BE2C (cell line): ENCODE results near the gene KRT72.

Experiments
- DNase-seq: peaks from one replicate; pipeline ENCODE4 v3.0.0-alpha.2; 2020
- H3K27me3 ChIP-seq: fragments of 250-450 bp; sonication (Bioruptor Pico); 2 replicates; pipeline ENCODE4 v1.5.1; 2020; ENCODE audit warnings: mild to moderate bottlenecking
- H3K36me3 ChIP-seq: fragments of 250-450 bp; sonication (Bioruptor Pico); 2 replicates; pipeline ENCODE4 v1.5.1; 2020; ENCODE audit warnings: mild to moderate bottlenecking
- H3K4me1 ChIP-seq: fragments of 250-450 bp; sonication (Bioruptor Pico); 2 replicates; pipeline ENCODE4 v1.5.1; 2020
- H3K4me3 ChIP-seq: 2 replicates; pipeline ENCODE4 v1.5.1; 2011; ENCODE audit warnings: low read depth, low read length
- H3K9me3 ChIP-seq: fragments of 250-450 bp; sonication (Bioruptor Pico); 2 replicates; pipeline ENCODE4 v1.5.1; 2020
- TF ChIP-seq, protein P1 (sequence below): IDR thresholded peaks from 2 replicates; pipeline ENCODE4 v1.5.1; 2012; ENCODE audit warnings: mild to moderate bottlenecking, low read depth, low read length

The KRT72 gene

DNA sequence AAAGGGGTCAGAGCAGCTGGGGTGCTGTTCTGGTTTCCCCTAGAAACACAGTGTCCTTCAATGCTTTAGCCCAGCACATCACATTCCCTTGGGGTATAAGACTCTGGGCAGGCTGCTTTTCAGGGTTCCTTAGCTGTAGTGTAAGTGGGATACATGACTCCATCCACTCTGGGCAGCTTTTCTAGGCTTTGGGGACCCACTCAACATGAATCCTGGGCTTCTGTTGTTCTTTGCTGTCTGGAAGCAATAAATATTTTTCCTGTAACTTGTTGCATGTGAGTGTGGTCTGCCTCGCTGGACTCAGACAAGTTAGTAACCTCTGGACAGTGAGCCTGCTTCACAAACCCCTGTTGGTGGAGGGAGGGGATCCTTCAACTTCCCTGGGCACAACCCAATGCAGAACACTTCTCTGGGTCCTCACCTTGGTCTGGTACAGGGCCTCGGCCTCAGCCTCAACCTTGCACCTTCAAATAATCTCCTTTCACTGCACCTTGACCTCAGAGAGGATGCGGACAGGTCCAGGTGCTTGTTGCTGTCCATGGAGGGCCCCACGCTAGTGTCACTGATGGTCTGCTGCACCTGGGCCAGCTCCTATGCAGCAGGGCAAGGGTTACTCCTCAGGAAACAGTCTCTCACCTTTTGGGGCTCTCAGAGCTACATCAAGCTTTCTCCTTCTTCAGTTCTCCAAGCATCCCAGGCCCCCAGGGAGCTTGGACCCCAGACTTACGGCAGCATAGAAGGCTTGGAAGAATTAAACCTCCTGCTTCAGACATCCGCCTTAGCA is 30.6 kb upstream of the KRT72 start:
- Histone ChIP-seq H3K27me3 (peaks cover 16% of the 10 kb centered on the region), H3K4me3 (no peak overlapping the region), H3K4me1 (no peaks in the 10 kb centered on the region), H3K36me3 (no peaks in the 10 kb centered on the region), H3K9me3 (no peaks in the 10 kb centered on the region)
- TF ChIP-seq, protein P1, sequence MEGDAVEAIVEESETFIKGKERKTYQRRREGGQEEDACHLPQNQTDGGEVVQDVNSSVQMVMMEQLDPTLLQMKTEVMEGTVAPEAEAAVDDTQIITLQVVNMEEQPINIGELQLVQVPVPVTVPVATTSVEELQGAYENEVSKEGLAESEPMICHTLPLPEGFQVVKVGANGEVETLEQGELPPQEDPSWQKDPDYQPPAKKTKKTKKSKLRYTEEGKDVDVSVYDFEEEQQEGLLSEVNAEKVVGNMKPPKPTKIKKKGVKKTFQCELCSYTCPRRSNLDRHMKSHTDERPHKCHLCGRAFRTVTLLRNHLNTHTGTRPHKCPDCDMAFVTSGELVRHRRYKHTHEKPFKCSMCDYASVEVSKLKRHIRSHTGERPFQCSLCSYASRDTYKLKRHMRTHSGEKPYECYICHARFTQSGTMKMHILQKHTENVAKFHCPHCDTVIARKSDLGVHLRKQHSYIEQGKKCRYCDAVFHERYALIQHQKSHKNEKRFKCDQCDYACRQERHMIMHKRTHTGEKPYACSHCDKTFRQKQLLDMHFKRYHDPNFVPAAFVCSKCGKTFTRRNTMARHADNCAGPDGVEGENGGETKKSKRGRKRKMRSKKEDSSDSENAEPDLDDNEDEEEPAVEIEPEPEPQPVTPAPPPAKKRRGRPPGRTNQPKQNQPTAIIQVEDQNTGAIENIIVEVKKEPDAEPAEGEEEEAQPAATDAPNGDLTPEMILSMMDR = no peak
- no peak for DNase-seq

DNA sequence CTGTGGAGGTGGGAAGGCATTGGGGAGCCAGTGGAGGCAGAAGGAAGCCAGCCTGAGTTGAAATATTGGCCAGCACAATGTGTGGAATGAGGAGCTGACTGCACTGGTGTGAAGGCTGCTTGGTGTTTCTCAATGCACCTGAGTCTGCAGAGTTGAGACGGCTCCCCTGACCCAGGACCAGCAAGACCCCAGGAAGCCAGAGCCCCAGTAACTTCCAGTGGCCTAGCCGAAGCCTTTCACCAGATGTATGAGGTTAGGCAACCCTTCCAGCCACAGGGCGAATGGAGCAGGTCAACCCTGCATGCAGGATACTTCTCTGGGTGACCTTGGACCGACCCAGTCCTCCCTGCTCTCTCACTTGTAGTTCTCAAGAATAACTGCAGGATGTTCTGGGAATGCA is 30.0 kb upstream of the KRT72 start:
- H3K4me3 ChIP-seq = no peak overlapping the region
- TF ChIP-seq, protein P1 = no peak
- peaks cover 16% of the 10 kb centered on the region for H3K27me3 ChIP-seq
- no peaks in the 10 kb centered on the region for H3K9me3 ChIP-seq
- H3K4me1 ChIP-seq = no peaks in the 10 kb centered on the region
- DNase-seq = no peak
- no peaks in the 10 kb centered on the region for H3K36me3 ChIP-seq

DNA sequence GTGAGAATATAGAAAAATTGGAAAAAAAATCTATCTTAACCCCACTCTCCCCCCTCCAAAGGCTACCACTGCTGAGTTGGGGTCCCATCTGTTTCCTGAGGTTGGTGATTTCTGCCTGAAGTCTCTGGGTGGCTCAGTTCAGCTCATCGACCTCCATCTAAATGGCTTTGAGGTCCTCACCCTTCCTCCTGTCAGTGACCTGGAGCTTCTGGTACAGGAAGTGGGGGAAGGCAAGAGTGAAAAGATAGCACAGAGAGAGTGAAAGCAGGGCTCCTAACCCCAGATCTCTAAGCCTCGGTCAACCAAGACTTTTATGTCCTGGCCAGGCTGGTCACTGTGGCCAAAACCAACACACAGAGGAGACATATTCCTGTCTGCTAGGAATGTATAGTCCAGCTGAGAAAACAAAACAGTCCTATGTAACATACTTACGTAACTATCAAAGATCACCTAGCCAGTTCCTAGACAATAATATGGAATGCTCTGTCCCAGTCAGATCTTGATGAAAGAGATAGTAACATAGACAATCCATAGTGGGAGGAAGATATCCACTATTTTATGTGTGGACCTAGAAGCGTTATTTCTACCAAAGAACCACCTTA is 29.4 kb upstream of the KRT72 start:
- no peak for DNase-seq
- Histone ChIP-seq H3K27me3 (peaks cover 16% of the 10 kb centered on the region), H3K4me1 (no peaks in the 10 kb centered on the region), H3K4me3 (no peak overlapping the region), H3K36me3 (no peaks in the 10 kb centered on the region), H3K9me3 (no peaks in the 10 kb centered on the region)
- TF ChIP-seq, protein P1 = no peak

DNA sequence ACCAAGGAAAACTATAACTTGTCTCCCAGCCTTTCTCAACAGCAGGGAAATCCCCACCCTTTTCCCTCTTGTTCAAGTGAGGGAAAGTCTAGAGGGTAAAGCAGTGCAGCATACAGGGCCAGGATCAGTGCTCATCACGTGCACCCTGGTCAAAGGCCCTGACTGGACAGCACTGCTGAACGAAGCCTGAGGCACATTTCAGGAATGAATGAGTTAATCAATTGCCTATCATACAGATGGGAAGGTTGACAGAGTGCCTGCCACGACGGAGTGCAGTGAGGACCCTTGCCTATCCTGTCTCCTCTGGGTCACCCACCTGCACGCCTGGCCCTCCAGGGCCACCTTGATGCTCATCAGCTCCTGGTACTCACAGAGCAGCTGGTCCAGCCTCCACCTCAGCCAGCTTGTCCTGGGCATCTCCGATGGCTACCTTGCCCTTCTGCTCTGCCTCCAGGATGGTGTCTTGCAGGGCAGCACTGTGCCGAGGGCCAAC is 28.8 kb upstream of the KRT72 start:
- no peaks in the 10 kb centered on the region for H3K9me3 ChIP-seq
- no peaks in the 10 kb centered on the region for H3K36me3 ChIP-seq
- no peak overlapping the region for H3K4me3 ChIP-seq
- no peaks in the 10 kb centered on the region for H3K4me1 ChIP-seq
- TF ChIP-seq, protein P1 = no peak
- no peak for DNase-seq
- peaks cover 16% of the 10 kb centered on the region for H3K27me3 ChIP-seq

DNA sequence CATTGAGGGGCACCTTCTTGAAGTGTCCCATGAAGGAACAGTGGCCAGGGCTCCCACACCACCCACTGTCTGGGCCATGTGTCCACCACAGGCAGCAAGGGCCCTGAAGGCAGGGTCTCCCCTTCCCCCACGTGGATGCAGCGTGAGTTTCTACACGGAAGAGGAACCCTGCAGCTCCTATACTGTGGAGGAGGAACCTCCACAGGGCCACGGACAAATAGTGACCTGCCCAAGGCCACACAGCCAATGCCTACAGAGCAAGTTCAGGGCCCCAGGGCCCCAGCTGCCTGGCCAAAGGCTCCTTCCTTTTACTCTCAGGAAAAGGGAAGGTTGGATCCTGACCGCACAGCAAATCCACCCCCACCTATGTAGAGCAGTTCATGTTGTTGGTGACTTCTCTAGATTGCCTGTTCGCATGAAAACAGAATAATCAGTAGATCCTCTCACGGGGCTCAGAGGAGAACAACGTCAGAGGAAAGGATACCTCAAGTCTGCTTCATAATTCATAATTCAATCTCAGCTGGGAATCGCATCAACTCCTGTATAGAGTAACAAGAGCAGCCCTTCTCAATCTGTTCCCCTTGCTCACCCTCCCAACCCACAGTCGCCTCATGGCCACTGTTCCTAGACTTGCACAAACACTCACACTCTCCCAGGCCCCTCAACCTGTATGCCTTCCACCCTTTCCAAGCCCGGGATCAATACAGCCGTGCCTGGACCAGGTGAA is 28.2 kb upstream of the KRT72 start:
- Histone ChIP-seq H3K4me3 (no peak overlapping the region), H3K36me3 (no peaks in the 10 kb centered on the region), H3K4me1 (no peaks in the 10 kb centered on the region), H3K9me3 (no peaks in the 10 kb centered on the region), H3K27me3 (peaks cover 16% of the 10 kb centered on the region)
- no peak for DNase-seq
- TF ChIP-seq, protein P1 = no peak
